Testis (tissue), 3 donors: ENCODE measurements around the gene C1QTNF4. TPM values are rescaled to one million over a fixed set of nuclear protein-coding genes. Genes with fewer than 3 reads are reported as not detected.

ENCODE experiments used
- DNase-seq: peaks from one replicate; pipeline ENCODE4 v3.0.0-alpha.2; 2019
- H3K27ac ChIP-seq, 2 donors: fragments of 200-600 bp; sonication (generic); one replicate each; pipeline ENCODE4 v1.5.1; 2019
- H3K27me3 ChIP-seq: fragments of 200-600 bp; sonication (generic); one replicate; pipeline ENCODE4 v1.5.1; 2019
- H3K36me3 ChIP-seq: fragments of 200-600 bp; sonication (generic); one replicate; pipeline ENCODE4 v1.5.1; 2017; ENCODE audit warnings: low read depth; ENCODE audit errors: missing control alignments
- H3K4me1 ChIP-seq: fragments of 200-600 bp; sonication (generic); one replicate; pipeline ENCODE4 v1.5.1; 2019
- H3K4me3 ChIP-seq, 2 donors: fragments of 200-600 bp; sonication (generic); one replicate each; pipeline ENCODE4 v1.5.1; 2017 to 2019
- H3K9me3 ChIP-seq: fragments of 200-600 bp; sonication (generic); one replicate; pipeline ENCODE4 v1.5.1; 2017
- POLR2A ChIP-seq: fragments of 450-650 bp; IDR thresholded peaks from one replicate; pipeline ENCODE4 v1.6.1; 2017; ENCODE audit warnings: antibody characterized with exemption, mild to moderate bottlenecking, moderate library complexity
- WGBS, 2 donors: methylation state at CpG; one replicate each; pipeline ENCODE4 v1.1.5; 2018; 5-methylcytosine and 5-hydroxymethylcytosine counted together
- intact Hi-C: fragments of 100-400 bp; cut with DNase I; formaldehyde crosslinking; loops from one replicate; pipeline ENCODE4 v1.15.1; 2023; ENCODE audit warnings: low total_unique reads
- polyA plus RNA-seq: library from polyadenylated mRNA; stranded (reverse); fragments of 350-450 nt; fragmentation: Illumina TruSeq; extraction: RNeasy Lipid Tissue Mini Kit (QIAGEN cat#74804); gene quantifications from one replicate; pipeline ENCODE4 v1.2.3, GENCODE V29; 2014; ENCODE audit warnings: low read depth, low replicate concordance; ENCODE audit not compliant: insufficient read depth
- total RNA-seq, 2 donors: library from RNA; depleted of rRNA; stranded (reverse); fragments of >200 nt; gene quantifications; one replicate each; pipeline ENCODE4 v1.2.3, GENCODE V29; 2016
- TF ChIP-seq, protein P1 (sequence below), 3 experiments: fragments of 450-650 bp in 2 of 3; fragments of 200-600 bp in 1 of 3; sonication (generic) in 1 of 3; IDR thresholded peaks; one replicate each; pipeline ENCODE4 v1.5.1; 2016 to 2019; ENCODE audit warnings: antibody characterized with exemption in 3 of 3, mild to moderate bottlenecking in 2 of 3, moderate library complexity in 1 of 3

Gene C1QTNF4
- total and polyA plus RNA-seq, 3 donors from 2014 or later, result 2.6 to 25.1 (median 15.4) TPM

DNA sequence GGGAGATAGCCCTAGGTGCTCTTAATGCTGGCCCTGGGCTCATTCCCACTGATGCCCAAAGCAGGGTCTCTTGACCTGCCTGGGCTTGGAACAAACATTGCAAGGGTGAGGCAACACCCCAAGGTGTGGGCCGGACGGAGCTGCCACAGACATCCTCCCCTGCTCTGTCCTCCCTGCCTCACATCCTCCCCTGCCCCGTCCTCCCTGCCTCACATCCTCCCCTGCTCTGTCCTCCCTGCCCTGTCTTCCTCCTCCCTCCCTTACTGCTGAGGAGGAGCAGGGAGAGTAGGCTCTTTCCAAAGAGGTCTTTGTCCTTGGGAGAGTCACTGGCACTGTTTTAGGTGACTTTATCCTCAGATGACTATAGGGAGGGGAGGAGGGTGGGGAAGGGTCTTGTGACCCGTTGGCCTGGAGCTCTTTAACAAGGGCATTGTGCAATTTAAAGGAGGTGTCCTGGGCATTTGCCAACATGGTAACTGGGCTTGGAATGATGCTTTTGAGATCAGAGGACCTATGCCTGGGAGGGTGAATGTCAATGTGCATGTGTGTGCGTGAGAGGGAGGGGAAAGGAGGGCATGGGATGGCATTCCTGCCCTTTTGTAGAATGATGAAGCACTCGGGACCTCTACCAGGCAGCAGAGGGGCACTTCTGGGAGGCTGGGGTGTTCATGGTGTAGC is 7.0 kb downstream of the C1QTNF4 start:
- no peaks in the 10 kb centered on the region for H3K9me3 ChIP-seq
- H3K4me3 ChIP-seq, result no peak overlapping the region
- no peaks in the 10 kb centered on the region for H3K27me3 ChIP-seq
- no peak for TF ChIP-seq POLR2A
- TF ChIP-seq, protein P1, sequence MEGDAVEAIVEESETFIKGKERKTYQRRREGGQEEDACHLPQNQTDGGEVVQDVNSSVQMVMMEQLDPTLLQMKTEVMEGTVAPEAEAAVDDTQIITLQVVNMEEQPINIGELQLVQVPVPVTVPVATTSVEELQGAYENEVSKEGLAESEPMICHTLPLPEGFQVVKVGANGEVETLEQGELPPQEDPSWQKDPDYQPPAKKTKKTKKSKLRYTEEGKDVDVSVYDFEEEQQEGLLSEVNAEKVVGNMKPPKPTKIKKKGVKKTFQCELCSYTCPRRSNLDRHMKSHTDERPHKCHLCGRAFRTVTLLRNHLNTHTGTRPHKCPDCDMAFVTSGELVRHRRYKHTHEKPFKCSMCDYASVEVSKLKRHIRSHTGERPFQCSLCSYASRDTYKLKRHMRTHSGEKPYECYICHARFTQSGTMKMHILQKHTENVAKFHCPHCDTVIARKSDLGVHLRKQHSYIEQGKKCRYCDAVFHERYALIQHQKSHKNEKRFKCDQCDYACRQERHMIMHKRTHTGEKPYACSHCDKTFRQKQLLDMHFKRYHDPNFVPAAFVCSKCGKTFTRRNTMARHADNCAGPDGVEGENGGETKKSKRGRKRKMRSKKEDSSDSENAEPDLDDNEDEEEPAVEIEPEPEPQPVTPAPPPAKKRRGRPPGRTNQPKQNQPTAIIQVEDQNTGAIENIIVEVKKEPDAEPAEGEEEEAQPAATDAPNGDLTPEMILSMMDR (IDR thresholded peaks at IDR 0.05), result no peak
- peaks cover 4% of the 10 kb centered on the region for H3K4me1 ChIP-seq
- WGBS, 2 donors, result 62 to 69% methylated on average over 6 of the region's 6 CpGs
- no peaks in the 10 kb centered on the region for H3K36me3 ChIP-seq
- DNase-seq, result no peak
- intact Hi-C loops, result no loop called here
- no peak overlapping the region for H3K27ac ChIP-seq

DNA sequence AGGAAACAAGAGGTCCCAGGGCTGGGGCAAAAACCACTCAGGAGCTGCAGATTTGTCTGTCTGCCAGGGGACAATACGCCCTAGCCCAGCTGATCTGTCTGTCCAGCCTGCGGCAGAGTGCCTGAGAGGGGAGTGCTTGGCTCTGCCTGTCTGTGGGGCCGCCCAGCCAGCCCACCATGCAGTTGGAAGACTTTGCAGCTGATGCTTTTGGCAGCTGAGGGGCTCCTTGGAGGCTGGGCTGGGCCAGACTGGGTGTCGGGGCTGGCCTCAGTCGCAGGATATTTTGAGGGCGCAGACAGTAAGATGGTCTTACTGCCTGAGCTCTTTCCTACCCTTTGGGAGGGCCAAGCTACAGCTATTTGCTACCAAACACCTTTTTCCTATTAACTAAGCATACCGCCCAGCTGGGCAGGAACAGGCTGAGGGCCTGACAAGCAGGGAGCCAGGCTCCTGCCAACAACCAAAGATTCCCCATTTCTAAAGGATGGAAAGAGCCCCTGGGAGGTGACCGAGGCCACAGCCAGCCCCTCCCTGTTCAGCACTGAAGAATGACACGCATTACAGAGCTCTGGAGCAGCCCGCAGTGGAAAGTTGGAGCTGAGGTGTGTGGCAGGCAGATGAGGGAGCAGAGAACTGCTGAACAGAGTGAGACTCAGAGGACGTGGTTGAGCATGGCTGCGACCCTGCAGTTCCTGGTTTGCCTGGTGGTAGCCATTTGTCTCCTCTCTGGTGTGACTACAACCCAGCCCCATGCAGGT is 7.9 kb downstream of the C1QTNF4 start, which contains the start of gene FAM180B:
TSS of gene FAM180B (plus strand) at position 581 of the 758 bp plus-strand sequence. CDS start at position 672, 91 bp downstream.
- DNase-seq, result no peak
- intact Hi-C loops, result no loop called here
- WGBS, 2 donors, result 64 to 75% methylated on average over 5 to 12 of the region's 12 CpGs
- no peaks in the 10 kb centered on the region for H3K9me3 ChIP-seq
- peaks cover 4% of the 10 kb centered on the region for H3K4me1 ChIP-seq
- no peak for TF ChIP-seq POLR2A
- TF ChIP-seq, protein P1 (IDR thresholded peaks at IDR 0.05), result no peak
- no peak within 1 kb of the TSS for H3K4me3 ChIP-seq
- peak within 1 kb of the TSS in 1 of 2 donors; percentile 20 for H3K27ac ChIP-seq
- no peaks in the 10 kb centered on the region for H3K27me3 ChIP-seq
- H3K36me3 ChIP-seq, result no peaks in the 10 kb centered on the region

DNA sequence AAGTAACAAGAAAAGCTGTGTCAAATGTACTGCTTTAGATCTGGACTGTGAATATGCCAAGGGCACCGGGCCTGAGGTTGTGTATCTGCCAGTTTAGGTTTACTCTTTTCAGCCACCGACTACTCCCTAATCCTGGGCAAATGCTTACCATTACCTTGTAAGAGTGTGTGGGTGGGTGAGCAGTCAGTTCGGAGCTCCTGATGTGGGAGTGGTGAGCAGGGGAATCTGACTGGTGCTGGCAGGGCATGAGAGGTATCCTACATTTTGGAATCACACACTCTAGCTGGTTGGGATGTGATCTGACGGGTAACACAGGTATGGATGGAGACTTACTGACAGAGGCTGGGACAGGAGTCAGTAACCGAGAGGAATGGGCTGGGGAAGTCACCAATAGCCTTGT is 10.4 kb downstream of the C1QTNF4 start:
- H3K4me3 ChIP-seq, result no peak overlapping the region
- intact Hi-C loops, result no loop called here
- no peaks in the 10 kb centered on the region for H3K27me3 ChIP-seq
- H3K27ac ChIP-seq, result no peak overlapping the region
- H3K9me3 ChIP-seq, result no peaks in the 10 kb centered on the region
- 67 to 76% methylated on average over 5 of the region's 5 CpGs for WGBS, 2 donors
- H3K4me1 ChIP-seq, result peaks cover 13% of the 10 kb centered on the region
- no peaks in the 10 kb centered on the region for H3K36me3 ChIP-seq
- no peak for DNase-seq
- TF ChIP-seq, protein P1 (IDR thresholded peaks at IDR 0.05), result no peak
- no peak for TF ChIP-seq POLR2A

DNA sequence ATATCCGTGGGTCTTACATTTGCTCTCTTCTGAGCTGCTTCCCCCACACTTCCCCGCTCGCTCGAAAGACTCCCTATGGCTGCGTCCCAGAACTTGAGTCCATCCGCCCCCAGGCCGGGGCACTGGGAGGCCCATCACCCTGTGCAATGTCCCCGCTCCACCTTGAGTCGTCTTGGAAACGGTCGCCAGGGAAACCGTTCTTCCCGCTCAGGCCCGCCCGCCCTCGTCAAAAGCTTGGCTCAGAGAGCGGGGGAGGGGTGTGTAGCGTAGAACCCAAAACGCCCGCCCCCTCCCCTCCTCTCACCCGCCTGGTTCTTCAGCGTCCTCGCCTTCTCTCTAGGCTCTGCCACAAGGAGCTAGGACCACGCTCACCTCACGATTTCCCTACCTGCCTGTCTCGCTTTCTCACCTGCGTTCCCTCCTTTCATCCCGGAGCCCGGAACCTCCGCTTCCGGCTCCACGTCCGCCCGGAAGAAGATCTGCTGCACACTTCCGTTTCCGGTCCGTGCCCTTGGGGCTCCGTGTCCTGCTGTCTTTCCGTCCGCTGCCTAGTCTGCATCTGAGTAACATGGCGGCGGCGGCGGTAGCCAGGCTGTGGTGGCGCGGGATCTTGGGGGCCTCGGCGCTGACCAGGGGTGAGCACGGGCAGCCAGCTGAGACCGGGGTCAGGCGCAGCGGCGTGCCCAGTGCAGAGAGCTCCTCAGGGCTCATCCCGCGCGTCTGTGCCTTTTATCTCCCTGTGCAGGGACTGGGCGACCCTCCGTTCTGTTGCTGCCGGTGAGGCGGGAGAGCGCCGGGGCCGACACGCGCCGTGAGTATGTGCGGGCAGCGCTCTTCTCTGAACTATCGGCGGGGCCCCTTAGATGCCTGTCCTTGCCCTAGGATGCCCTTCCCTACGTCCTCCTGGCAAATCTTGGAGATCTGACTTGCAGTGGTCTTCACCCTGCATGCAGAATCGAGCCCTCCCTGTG is 15.4 kb downstream of the C1QTNF4 start, which contains the start of the genes KBTBD4 and NDUFS3:
TSS of gene KBTBD4 (minus strand) at position 447 of the 971 bp plus-strand sequence. CDS start at position 428, 19 bp downstream.
TSS of gene NDUFS3 (plus strand) at position 551 of the 971 bp plus-strand sequence. CDS start at position 569, 18 bp downstream.
- peak; percentile 94 for DNase-seq
- TF ChIP-seq POLR2A, result no peak
- TF ChIP-seq, protein P1 (IDR thresholded peaks at IDR 0.05), result no peak
- no peaks in the 10 kb centered on the region for H3K36me3 ChIP-seq
- peak within 1 kb of the TSS; percentile 91 to 95 for H3K27ac ChIP-seq
- no peaks in the 10 kb centered on the region for H3K9me3 ChIP-seq
- H3K4me1 ChIP-seq, result peaks cover 18% of the 10 kb centered on the region
- 0 to 1% methylated on average over 30 to 63 of the region's 72 CpGs for WGBS, 2 donors
- intact Hi-C loops, result no loop called here
- no peaks in the 10 kb centered on the region for H3K27me3 ChIP-seq
- peak within 1 kb of the TSS; percentile 92 to 94 for H3K4me3 ChIP-seq
